ENCODE measurements around the gene MPND.

GRCh38 chr19:4303819-4304537, 39.4 kb upstream of the MPND start:
- no peak for TF ChIP-seq POLR2A (IDR thresholded peaks at IDR 0.05)
- no peak for TF ChIP-seq CTCF (IDR thresholded peaks at IDR 0.05 in 4 of 5, conservative IDR thresholded peaks at IDR 0.05 in 1 of 5)
